HG03175 (cell line): Measurements from ENCODE around the gene PKD2.
"Not testable (repeated sequence)": the region's sequence is repeated elsewhere in the genome, so short reads cannot be mapped to it uniquely, and the experiment has no call there.

Source experiments
- ATAC-seq: cut with Tn5 transposase; IDR thresholded peaks from one replicate; pipeline ENCODE4 v1.9.1; 2021; ENCODE audit warnings: mild to moderate bottlenecking, moderate library complexity; ENCODE audit not compliant: unreplicated experiment

Gene PKD2

DNA sequence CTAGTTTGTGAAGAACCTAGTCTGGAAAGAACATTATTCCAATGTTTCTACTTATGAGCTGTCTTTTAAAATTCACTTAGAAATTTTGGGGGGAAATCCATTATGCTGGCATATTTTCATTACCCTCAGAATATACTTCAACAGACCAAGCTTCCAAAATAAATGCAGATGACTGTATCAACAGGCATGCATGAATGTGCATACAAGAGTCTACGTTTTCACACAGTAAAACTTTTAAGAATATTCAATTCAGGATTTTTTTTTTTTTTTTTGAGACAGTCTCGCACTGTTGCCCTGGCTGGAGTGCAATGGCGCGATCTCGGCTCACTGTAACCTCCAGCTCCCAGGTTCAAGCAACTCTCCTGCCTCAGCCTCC is 101.3 kb downstream of the PKD2 start:
- ATAC-seq: no peak

GRCh38 chr4:88109123-88109881 is 101.9 kb downstream of the PKD2 start:
- no peak for ATAC-seq

DNA sequence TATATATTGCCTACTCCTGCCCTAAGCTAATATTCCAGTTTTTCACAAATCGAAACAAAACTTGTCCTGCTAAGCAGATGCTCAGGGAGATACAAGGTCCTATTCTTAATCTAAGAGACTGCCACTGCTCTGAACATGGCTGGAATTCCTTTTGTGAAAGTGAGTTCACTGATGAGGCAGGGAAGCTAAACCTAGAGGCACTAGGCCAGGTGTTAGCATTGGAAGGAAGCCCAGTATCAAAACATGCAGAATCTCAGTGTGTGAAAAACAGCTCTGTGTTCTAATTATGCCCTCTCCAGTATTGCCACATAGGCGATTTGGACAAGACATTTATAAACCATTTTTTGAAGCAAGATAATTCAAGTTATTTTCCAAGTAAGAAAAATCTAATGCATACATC is 103.4 kb downstream of the PKD2 start:
- no peak for ATAC-seq

DNA sequence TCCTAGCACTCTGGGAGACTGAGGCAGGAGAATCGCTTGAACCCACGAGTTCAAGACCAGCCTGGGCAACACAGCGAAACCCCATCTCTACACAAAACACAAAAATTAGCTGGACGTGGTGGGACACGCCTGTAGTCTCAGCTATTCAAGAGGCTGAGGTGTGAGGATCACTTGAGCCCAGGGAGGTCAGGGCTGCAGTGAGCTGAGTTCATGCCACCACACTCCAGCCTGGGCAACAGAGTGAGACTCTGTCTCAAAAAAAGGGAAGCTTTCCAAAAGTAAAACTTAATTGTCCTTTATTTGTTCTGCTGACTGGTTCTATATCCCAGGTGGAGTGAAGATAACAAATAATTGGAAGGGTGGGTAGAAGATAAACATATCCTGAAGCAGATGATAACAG is 105.4 kb downstream of the PKD2 start:
- no peak for ATAC-seq

GRCh38 chr4:88115587-88115986 is 108.2 kb downstream of the PKD2 start:
- no peak for ATAC-seq

DNA sequence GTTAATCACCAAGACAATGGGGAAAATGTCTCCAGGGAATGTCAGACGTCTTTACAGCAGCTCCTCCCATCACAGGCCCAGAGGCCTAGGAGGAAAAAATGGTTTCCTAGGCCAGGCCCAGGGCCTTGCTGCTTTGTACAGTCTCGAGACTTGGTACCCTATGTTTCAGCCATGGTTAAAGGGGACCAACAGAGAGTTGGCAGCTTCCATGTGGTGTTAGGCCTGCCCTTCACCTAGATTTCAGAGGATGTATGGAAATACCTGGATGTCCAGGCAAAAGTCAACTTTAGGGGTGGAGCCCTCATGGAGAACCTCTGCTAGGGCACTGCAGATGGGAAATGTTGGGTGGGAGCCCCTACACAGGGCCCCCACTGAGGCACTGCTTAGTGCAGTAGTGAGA is 112.5 kb downstream of the PKD2 start:
- ATAC-seq: no peak

DNA sequence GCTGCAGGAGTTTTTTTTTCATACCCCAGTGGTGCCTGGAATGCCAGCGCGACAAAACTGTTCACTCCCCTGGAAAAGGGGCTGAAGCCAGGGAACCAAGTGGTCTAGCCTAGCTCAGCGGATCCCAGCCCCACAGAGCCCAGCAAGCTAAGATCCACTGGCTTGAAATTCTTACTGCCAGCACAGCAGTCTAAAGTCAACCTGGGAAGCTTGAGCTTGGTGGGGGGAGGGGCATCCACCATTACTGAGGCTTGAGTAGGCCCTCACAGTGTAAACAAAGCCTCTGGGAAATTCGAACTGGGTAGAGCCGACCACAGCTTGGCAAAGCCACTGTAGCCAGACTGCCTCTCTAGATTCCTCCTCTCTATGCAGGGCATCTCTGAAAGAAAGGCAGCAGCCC is 114.8 kb downstream of the PKD2 start:
- ATAC-seq: not testable (repeated sequence)
